ENCODE measurements around the gene SLC19A1.

Gene SLC19A1

GRCh38 chr21:45544449-45545235, 2.4 kb upstream of the SLC19A1 start:
- no peak for DNase-seq
- no peak for TF ChIP-seq CTCF (IDR thresholded peaks at IDR 0.05; ENCODE audit: low read depth, low read length)

GRCh38 chr21:45543710-45544448, 1.6 kb upstream of the SLC19A1 start:
- H3K27me3 ChIP-seq = no peaks in the 10 kb centered on the region
- 0 out of 2 replicates have a peak, but pooled peaks cover 2% of the 10 kb centered on the region for H3K4me1 ChIP-seq
- H3K36me3 ChIP-seq = peaks cover 1% of the 10 kb centered on the region; the same call in 1 of the 2 replicates
- H3K9me3 ChIP-seq = no peaks in the 10 kb centered on the region
- TF ChIP-seq CTCF (IDR thresholded peaks at IDR 0.05; ENCODE audit: low read depth, low read length) = no peak
- no peak for DNase-seq
- H3K4me3 ChIP-seq (ENCODE audit: low read depth, low read length) = no peak overlapping the region

More at GRCh38 chr21:45544449-45545235, 2.4 kb upstream of the SLC19A1 start:
- Histone ChIP-seq H3K9me3 (no peaks in the 10 kb centered on the region), H3K27me3 (no peaks in the 10 kb centered on the region), H3K36me3 (no peaks in the 10 kb centered on the region), H3K4me1 (0 out of 2 replicates have a peak, but pooled peaks cover 2% of the 10 kb centered on the region), H3K4me3 (ENCODE audit: low read depth, low read length) (no peak overlapping the region)

GRCh38 chr21:45543371-45543709, 1.1 kb upstream of the SLC19A1 start:
- Histone ChIP-seq H3K4me3 (ENCODE audit: low read depth, low read length) (no peak overlapping the region), H3K27me3 (no peaks in the 10 kb centered on the region), H3K36me3 (peaks cover 6% of the 10 kb centered on the region), H3K9me3 (no peaks in the 10 kb centered on the region), H3K4me1 (0 out of 2 replicates have a peak, but pooled peaks cover 2% of the 10 kb centered on the region)
- DNase-seq = no peak
- no peak for TF ChIP-seq CTCF (IDR thresholded peaks at IDR 0.05; ENCODE audit: low read depth, low read length)

- 0 out of 2 replicates have a peak, but pooled peaks cover 2% of the 10 kb centered on the region for H3K4me1 ChIP-seq
- peak overlapping the region; percentile 66; the same call in 1 of the 2 replicates for H3K4me3 ChIP-seq (ENCODE audit: low read depth, low read length)
- DNase-seq = no peak
- no peak for TF ChIP-seq CTCF (IDR thresholded peaks at IDR 0.05; ENCODE audit: low read depth, low read length)
- no peaks in the 10 kb centered on the region for H3K9me3 ChIP-seq
- no peaks in the 10 kb centered on the region for H3K27me3 ChIP-seq
- H3K36me3 ChIP-seq = peaks cover 11% of the 10 kb centered on the region
Observed at GRCh38 chr21:45542667-45543370, 579 bp upstream of the SLC19A1 start.

- no peaks in the 10 kb centered on the region for H3K27me3 ChIP-seq
- peaks cover 12% of the 10 kb centered on the region for H3K36me3 ChIP-seq
- DNase-seq = peak; percentile 76
- no peak for TF ChIP-seq CTCF (IDR thresholded peaks at IDR 0.05; ENCODE audit: low read depth, low read length)
- peak overlapping the region; percentile 66 for H3K4me3 ChIP-seq (ENCODE audit: low read depth, low read length)
- H3K9me3 ChIP-seq = no peaks in the 10 kb centered on the region
- 0 out of 2 replicates have a peak, but pooled peaks cover 2% of the 10 kb centered on the region for H3K4me1 ChIP-seq
Observed at GRCh38 chr21:45541221-45542039, 810 bp downstream of the SLC19A1 start.

Measured in BE2C (cell line).